HL-60 (cell line): ENCODE results near the gene MAD2L1.

Experiments used
- CTCF ChIP-seq: IDR thresholded peaks from one replicate; pipeline ENCODE4 v1.5.1; 2011; ENCODE audit warnings: low read length, control low read depth, inconsistent platforms; ENCODE audit not compliant: insufficient read depth
- REST ChIP-seq: IDR thresholded peaks from 2 replicates; pipeline ENCODE4 v1.6.1; 2012; ENCODE audit warnings: low read depth; ENCODE audit not compliant: insufficient replicate concordance

- no peak for TF ChIP-seq CTCF
- TF ChIP-seq REST: no peak
Measured at GRCh38 chr4:120009731-120010130, 56.9 kb downstream of the MAD2L1 start.
